ENCODE results near the gene ADAMTS4. TPM values are rescaled to one million over a fixed set of nuclear protein-coding genes. Genes with fewer than 3 reads are reported as not detected.

Gene ADAMTS4
- total and polyA plus RNA-seq, 9 of the 15 experiments (the other 6 are each of a cell fraction or from before 2014, with no cell fraction given), result 0.07 to 3.7 (median 0.41) TPM

DNA sequence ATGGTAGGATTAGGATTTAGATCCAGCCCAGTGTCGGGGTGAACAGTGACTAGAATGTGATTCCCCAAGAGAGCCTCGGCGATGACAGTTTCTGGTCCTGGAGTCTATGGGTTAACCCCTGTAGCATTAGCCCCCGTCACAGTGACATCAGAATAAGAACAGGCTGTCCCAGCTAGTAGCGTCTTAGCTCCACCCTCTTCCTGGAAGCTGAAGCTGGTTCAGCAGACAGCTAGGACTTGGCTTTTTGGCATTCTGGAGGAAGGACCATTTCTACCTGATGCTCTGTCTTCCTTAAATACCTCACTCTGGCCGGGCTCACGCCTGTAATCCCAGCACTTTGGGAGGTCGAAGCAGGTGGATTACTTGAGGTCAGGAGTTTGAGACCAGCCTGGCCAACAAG, 8.3 kb upstream of the ADAMTS4 start:
- Histone ChIP-seq H2AFZ (ENCODE audit: low read depth, low read length) (no peak overlapping the region), H3K4me3 (no peak overlapping the region), H4K20me1 (replicated peaks; ENCODE audit: control insufficient read depth, insufficient read depth, low read length) (0 out of 2 replicates have a peak, but pooled peaks cover 8% of the 10 kb centered on the region), H3K9ac (ENCODE audit: insufficient read depth in 1 of 2, low read depth in 2 of 2, low read length in 2 of 2) (no peak overlapping the region), H3K79me2 (ENCODE audit: control insufficient read depth, insufficient read depth, low read length) (peaks cover 24% of the 10 kb centered on the region), H3K9me1 (ENCODE audit: control insufficient read depth, insufficient read depth, low read length) (peaks cover 3% of the 10 kb centered on the region), H3K9me3 (replicated peaks; ENCODE audit: control insufficient read depth, insufficient read depth, low read depth, low read length) (no peaks in the 10 kb centered on the region), H3K36me3 (ENCODE audit: control insufficient read depth, insufficient read depth, low read length) (peaks cover 81% of the 10 kb centered on the region), H3K27me3 (ENCODE audit: control insufficient read depth in 2 of 2, insufficient read depth in 2 of 2, low read length in 2 of 2) (no peaks in the 10 kb centered on the region), H3K4me1 (replicated peaks in 1 of 2; ENCODE audit: control insufficient read depth in 2 of 2, insufficient read depth in 2 of 2, low read length in 2 of 2) (peaks cover 9 to 17% of the 10 kb centered on the region in 2 experiments; a peak in 4 of 5 replicates), H3K4me2 (ENCODE audit: insufficient read depth, low read length) (no peak overlapping the region), H3K27ac (ENCODE audit: extremely low read depth, low read depth, low read length) (no peak overlapping the region)
- POLR2A ChIA-PET, result no interaction called here
- in situ Hi-C loops (cut with MboI) (no loop called here), intact Hi-C loops (cut with micrococcal nuclease) (no loop called here)
- whole genome bisulfite sequencing (ENCODE audit: insufficient coverage, low coverage, missing lambda C conversion rate), result 77% methylated on average over 8 of the region's 8 CpGs
- CTCF ChIA-PET (ENCODE audit: low intra/inter-chr PET ratio), result no interaction called here
- ATAC-seq, result no peak
- BruUV-seq (replicated peaks), result no TSS peak
- no peak for FAIRE-seq
- no peak for DNase-seq (ENCODE audit: extremely low read depth in 1 of 4, low spot score in 3 of 4)
- TF ChIP-seq THRAP3 (IDR thresholded peaks at IDR 0.05; ENCODE audit: borderline replicate concordance), result no peak
- TF ChIP-seq ZNF24 (IDR thresholded peaks at IDR 0.05), result no peak
- TF ChIP-seq, protein P1, sequence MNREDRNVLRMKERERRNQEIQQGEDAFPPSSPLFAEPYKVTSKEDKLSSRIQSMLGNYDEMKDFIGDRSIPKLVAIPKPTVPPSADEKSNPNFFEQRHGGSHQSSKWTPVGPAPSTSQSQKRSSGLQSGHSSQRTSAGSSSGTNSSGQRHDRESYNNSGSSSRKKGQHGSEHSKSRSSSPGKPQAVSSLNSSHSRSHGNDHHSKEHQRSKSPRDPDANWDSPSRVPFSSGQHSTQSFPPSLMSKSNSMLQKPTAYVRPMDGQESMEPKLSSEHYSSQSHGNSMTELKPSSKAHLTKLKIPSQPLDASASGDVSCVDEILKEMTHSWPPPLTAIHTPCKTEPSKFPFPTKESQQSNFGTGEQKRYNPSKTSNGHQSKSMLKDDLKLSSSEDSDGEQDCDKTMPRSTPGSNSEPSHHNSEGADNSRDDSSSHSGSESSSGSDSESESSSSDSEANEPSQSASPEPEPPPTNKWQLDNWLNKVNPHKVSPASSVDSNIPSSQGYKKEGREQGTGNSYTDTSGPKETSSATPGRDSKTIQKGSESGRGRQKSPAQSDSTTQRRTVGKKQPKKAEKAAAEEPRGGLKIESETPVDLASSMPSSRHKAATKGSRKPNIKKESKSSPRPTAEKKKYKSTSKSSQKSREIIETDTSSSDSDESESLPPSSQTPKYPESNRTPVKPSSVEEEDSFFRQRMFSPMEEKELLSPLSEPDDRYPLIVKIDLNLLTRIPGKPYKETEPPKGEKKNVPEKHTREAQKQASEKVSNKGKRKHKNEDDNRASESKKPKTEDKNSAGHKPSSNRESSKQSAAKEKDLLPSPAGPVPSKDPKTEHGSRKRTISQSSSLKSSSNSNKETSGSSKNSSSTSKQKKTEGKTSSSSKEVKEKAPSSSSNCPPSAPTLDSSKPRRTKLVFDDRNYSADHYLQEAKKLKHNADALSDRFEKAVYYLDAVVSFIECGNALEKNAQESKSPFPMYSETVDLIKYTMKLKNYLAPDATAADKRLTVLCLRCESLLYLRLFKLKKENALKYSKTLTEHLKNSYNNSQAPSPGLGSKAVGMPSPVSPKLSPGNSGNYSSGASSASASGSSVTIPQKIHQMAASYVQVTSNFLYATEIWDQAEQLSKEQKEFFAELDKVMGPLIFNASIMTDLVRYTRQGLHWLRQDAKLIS (CRISPR knock-in tag; IDR thresholded peaks at IDR 0.05), result no peak
- TF ChIP-seq NFIX (CRISPR knock-in tag; IDR thresholded peaks at IDR 0.05; ENCODE audit: low read depth), result no peak
- TF ChIP-seq, protein P2, sequence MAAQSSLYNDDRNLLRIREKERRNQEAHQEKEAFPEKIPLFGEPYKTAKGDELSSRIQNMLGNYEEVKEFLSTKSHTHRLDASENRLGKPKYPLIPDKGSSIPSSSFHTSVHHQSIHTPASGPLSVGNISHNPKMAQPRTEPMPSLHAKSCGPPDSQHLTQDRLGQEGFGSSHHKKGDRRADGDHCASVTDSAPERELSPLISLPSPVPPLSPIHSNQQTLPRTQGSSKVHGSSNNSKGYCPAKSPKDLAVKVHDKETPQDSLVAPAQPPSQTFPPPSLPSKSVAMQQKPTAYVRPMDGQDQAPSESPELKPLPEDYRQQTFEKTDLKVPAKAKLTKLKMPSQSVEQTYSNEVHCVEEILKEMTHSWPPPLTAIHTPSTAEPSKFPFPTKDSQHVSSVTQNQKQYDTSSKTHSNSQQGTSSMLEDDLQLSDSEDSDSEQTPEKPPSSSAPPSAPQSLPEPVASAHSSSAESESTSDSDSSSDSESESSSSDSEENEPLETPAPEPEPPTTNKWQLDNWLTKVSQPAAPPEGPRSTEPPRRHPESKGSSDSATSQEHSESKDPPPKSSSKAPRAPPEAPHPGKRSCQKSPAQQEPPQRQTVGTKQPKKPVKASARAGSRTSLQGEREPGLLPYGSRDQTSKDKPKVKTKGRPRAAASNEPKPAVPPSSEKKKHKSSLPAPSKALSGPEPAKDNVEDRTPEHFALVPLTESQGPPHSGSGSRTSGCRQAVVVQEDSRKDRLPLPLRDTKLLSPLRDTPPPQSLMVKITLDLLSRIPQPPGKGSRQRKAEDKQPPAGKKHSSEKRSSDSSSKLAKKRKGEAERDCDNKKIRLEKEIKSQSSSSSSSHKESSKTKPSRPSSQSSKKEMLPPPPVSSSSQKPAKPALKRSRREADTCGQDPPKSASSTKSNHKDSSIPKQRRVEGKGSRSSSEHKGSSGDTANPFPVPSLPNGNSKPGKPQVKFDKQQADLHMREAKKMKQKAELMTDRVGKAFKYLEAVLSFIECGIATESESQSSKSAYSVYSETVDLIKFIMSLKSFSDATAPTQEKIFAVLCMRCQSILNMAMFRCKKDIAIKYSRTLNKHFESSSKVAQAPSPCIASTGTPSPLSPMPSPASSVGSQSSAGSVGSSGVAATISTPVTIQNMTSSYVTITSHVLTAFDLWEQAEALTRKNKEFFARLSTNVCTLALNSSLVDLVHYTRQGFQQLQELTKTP (IDR thresholded peaks at IDR 0.05; ENCODE audit: low read depth in 1 of 2, partially characterized antibody in 2 of 2), result no peak
- no peak for TF ChIP-seq SP2 (IDR thresholded peaks at IDR 0.05; ENCODE audit: extremely low read depth, low read depth, low read length, poor library complexity, severe bottlenecking)
- no peak for TF ChIP-seq ZC3H4 (CRISPR knock-in tag; IDR thresholded peaks at IDR 0.05; ENCODE audit: borderline replicate concordance)
- TF ChIP-seq, protein P3, sequence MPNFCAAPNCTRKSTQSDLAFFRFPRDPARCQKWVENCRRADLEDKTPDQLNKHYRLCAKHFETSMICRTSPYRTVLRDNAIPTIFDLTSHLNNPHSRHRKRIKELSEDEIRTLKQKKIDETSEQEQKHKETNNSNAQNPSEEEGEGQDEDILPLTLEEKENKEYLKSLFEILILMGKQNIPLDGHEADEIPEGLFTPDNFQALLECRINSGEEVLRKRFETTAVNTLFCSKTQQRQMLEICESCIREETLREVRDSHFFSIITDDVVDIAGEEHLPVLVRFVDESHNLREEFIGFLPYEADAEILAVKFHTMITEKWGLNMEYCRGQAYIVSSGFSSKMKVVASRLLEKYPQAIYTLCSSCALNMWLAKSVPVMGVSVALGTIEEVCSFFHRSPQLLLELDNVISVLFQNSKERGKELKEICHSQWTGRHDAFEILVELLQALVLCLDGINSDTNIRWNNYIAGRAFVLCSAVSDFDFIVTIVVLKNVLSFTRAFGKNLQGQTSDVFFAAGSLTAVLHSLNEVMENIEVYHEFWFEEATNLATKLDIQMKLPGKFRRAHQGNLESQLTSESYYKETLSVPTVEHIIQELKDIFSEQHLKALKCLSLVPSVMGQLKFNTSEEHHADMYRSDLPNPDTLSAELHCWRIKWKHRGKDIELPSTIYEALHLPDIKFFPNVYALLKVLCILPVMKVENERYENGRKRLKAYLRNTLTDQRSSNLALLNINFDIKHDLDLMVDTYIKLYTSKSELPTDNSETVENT (CRISPR knock-in tag; IDR thresholded peaks at IDR 0.05), result no peak
- TF ChIP-seq RBBP5 (IDR thresholded peaks at IDR 0.05; ENCODE audit: borderline replicate concordance, insufficient read depth, low read length, poor library complexity, severe bottlenecking), result no peak
- no peak for TF ChIP-seq ZNF3 (CRISPR knock-in tag; IDR thresholded peaks at IDR 0.05)
